Measurements from ENCODE around the gene ADCY3.
A peak's percentile ranks its signal among the peaks of the same experiment; 100 is the strongest.

Gene ADCY3

DNA sequence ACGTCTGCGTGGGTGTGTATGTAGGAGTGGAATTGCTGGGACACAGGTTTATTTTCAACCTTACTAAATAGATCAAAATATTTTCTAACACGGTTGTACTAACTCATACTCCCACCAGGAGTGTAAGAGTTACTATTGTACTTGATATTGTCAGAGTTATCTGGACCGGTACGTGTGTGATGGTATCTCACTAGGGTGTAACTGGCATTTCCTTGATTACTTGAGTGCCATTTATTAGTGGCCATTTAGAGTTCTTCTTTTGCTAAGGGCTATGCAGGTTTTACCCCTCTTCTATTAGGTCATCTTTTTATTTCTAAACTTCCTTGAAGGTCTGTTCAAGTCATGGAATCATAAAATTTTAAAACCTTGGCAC is 93.3 kb downstream of the ADCY3 start:
- H3K4me1 Mint-ChIP-seq = peaks cover 13 to 20% of the 10 kb centered on the region in 2 donors
- H3K36me3 Mint-ChIP-seq = peaks cover 38 to 72% of the 10 kb centered on the region in 2 donors
- ATAC-seq (replicated peaks) = no peak
- no peaks in the 10 kb centered on the region for H3K27me3 Mint-ChIP-seq
- H3K4me3 Mint-ChIP-seq = no peak overlapping the region
- no peak for DNase-seq
- peaks cover 0 to 2% of the 10 kb centered on the region in 2 donors for H3K9me3 Mint-ChIP-seq
- no peak overlapping the region for H3K27ac Mint-ChIP-seq

DNA sequence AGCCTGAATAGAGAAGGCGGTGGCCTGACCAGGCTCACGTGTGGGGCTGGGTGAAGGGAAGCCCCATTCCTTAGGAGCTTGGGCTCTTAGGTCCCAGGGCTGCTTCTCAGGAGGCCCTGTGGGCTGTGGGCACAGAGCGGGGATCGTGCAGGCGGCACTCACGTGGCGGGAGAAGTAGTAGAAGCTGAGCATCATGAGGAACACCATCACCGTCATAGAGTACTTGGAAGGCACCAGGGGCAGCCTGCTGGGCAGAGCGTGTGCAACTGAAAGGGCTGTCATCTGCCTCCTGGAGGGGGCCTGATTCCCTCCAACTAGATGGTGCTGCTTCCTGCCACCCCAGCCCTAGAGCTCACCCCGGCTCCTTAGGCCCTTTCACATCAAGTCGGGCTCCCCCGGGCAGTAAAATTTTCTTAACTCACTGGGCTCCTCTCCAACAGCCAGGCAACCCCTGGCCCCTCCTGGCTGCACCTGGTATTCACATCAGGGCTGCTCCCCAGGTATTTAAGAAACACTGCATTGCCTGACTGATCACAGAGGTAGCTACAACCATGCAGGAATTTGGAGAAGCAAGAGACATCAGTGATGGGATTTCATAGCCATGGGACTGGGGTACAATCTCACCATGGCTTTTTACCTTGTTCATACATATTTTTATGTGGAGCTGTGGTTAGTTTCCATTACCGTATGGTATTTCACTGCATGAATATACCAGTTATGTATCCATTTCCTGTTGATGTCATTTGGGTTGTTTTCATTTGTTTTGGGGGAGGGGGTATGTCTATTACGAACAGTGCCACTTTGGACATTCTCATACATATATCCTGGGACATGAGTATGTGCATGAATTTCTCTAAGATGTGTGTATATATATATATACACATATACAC is 93.9 kb downstream of the ADCY3 start:
- Mint-ChIP-seq H3K27ac (peak overlapping the region; percentile 73), H3K9me3 (peaks cover 0 to 2% of the 10 kb centered on the region in 2 donors), H3K36me3 (peaks cover 39 to 74% of the 10 kb centered on the region in 2 donors), H3K4me3 (no peak overlapping the region), H3K27me3 (no peaks in the 10 kb centered on the region), H3K4me1 (peaks cover 13 to 20% of the 10 kb centered on the region in 2 donors)
- DNase-seq (no peak), ATAC-seq (replicated peaks) (no peak)

DNA sequence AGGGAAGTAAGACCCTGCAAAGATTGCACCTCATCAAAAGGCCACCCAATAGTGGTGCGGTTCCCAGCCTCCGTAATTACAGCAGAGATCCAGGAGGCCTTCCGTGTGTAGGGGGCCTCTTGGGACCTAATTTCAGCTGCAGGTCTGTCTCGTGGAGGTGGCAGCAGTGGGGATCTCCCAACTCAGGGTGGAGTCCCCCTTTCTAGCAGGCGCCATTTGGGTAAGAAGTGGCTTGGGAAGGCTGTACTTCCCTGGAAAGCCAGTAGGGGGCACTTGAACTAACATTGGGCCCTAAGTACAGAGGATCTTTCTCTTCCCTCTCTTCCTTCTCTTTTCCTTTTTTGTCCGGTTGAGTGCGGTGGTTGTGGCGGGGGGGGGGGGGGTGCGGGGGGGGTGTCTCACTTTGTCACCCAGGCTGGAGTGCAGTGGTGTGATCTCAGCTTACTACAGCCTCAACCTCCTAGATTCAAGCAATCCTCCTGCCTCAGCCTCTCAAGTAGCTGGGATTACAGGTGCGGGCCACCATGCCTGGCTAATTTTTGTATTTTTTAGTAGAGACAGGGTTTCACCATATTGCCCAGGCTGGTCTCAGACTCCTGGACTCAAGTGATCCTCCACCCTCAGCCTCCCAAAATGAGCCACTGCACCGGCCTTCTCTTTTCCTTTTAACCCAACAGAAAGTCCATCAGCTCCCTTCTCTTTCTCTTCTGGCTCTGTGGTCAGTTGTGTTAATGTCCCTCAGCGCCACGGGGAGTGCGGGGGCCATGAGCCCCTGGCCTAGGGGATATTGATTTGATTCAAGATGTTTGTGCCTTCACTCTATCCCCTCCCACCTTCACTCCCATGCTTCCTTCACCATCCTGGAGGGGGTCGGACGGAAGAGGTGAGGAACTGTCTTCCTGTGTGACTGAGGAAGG is 94.8 kb downstream of the ADCY3 start:
- peak; percentile 26 to 38 for ATAC-seq (replicated peaks)
- H3K4me3 Mint-ChIP-seq = no peak overlapping the region
- DNase-seq = no peak
- H3K4me1 Mint-ChIP-seq = peaks cover 13 to 20% of the 10 kb centered on the region in 2 donors
- H3K27ac Mint-ChIP-seq = peak overlapping the region; percentile 73
- peaks cover 42 to 76% of the 10 kb centered on the region in 2 donors for H3K36me3 Mint-ChIP-seq
- peaks cover 0 to 2% of the 10 kb centered on the region in 2 donors for H3K9me3 Mint-ChIP-seq
- no peaks in the 10 kb centered on the region for H3K27me3 Mint-ChIP-seq

GRCh38 chr2:24824071-24824588 is 95.9 kb downstream of the ADCY3 start:
- no peak for ATAC-seq (replicated peaks)
- Mint-ChIP-seq H3K9me3 (peaks cover 0 to 2% of the 10 kb centered on the region in 2 donors), H3K27me3 (no peaks in the 10 kb centered on the region), H3K36me3 (peaks cover 49 to 82% of the 10 kb centered on the region in 2 donors), H3K4me1 (peaks cover 13 to 20% of the 10 kb centered on the region in 2 donors), H3K4me3 (no peak overlapping the region), H3K27ac (no peak overlapping the region)
- no peak for DNase-seq

DNA sequence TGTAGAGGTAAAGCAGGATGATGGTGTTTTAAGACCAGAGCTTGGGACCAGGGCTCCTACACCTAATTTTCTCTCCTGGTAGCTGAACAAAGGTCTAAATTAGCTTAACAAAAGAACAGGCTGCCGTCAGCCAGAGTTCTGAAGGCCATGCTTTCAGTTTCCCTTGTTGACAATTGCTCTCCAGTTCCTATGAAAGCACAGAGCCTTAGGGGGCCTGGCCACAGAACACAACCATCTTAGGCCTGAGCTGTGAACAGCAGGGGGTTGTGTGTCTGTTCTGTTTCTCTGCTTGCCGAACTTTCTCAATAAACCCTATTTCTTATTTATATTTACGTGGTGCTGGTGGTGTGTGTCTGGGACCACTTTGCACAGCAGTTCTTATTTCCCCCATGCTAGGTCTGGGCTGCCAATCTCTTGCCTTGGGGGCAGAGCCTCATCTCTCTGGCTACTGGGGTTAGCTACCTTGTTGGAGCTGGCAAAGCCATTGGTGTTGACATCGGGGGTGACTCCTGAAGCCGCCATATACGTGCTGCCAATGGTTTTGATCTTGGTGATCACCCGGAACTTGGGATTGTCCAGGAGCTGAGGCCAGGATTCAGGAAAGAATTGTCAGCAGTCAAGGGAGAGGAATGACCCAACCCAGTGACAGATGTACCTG is 97.9 kb downstream of the ADCY3 start:
- ATAC-seq (replicated peaks) (no peak), DNase-seq (no peak)
- Mint-ChIP-seq H3K9me3 (peaks cover 0 to 2% of the 10 kb centered on the region in 2 donors), H3K4me3 (no peak overlapping the region), H3K36me3 (peaks cover 53 to 79% of the 10 kb centered on the region in 2 donors), H3K4me1 (peaks cover 9 to 15% of the 10 kb centered on the region in 2 donors), H3K27ac (no peak overlapping the region), H3K27me3 (no peaks in the 10 kb centered on the region)

- Mint-ChIP-seq H3K4me1 (peaks cover 9 to 15% of the 10 kb centered on the region in 2 donors), H3K27me3 (no peaks in the 10 kb centered on the region), H3K9me3 (peaks cover 0 to 2% of the 10 kb centered on the region in 2 donors), H3K4me3 (no peak overlapping the region), H3K27ac (no peak overlapping the region), H3K36me3 (peaks cover 56 to 82% of the 10 kb centered on the region in 2 donors)
- ATAC-seq (replicated peaks) (no peak), DNase-seq (no peak)
These were observed 98.6 kb downstream of the ADCY3 start for GRCh38 chr2:24821433-24821891.

- Mint-ChIP-seq H3K4me3 (no peak overlapping the region), H3K27ac (peak overlapping the region; percentile 62), H3K36me3 (peaks cover 53 to 78% of the 10 kb centered on the region in 2 donors), H3K27me3 (no peaks in the 10 kb centered on the region), H3K9me3 (peaks cover 0 to 2% of the 10 kb centered on the region in 2 donors), H3K4me1 (peaks cover 4 to 13% of the 10 kb centered on the region in 2 donors)
- no peak for ATAC-seq (replicated peaks)
- no peak for DNase-seq
These were observed 99.2 kb downstream of the ADCY3 start for GRCh38 chr2:24820598-24821432.

DNA sequence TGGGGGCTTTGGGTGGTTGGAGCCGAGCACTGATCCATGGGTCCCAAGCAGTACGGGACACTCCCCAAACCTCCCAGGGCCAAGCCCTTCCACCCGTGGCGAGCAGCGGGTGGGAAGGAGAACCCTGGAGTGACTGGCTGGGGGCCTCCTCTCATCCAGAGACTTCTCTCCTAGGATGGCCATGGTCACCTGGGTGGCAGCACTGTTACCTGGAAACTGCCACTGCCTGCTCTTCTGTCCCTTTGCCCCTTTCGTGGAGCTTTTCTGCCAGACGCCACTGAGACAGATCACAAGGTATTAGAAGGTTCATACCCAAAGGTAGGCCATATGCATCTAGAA is 99.9 kb downstream of the ADCY3 start:
- DNase-seq = no peak
- Mint-ChIP-seq H3K27ac (no peak overlapping the region), H3K4me1 (peaks cover 0 to 6% of the 10 kb centered on the region in 2 donors), H3K27me3 (no peaks in the 10 kb centered on the region), H3K36me3 (peaks cover 48 to 79% of the 10 kb centered on the region in 2 donors), H3K9me3 (no peaks in the 10 kb centered on the region), H3K4me3 (no peak overlapping the region)
- ATAC-seq (replicated peaks) = no peak

GRCh38 chr2:24819442-24820174 is 100.4 kb downstream of the ADCY3 start:
- peak in 1 of 2 donors; percentile 25 for ATAC-seq (replicated peaks)

GRCh38 chr2:24818721-24819167 is 101.3 kb downstream of the ADCY3 start:
- no peak overlapping the region for H3K4me3 Mint-ChIP-seq
- DNase-seq (no peak), ATAC-seq (replicated peaks) (no peak)
- H3K4me1 Mint-ChIP-seq = no peaks in the 10 kb centered on the region
- peaks cover 46 to 73% of the 10 kb centered on the region in 2 donors for H3K36me3 Mint-ChIP-seq
- no peaks in the 10 kb centered on the region for H3K27me3 Mint-ChIP-seq
- H3K9me3 Mint-ChIP-seq = no peaks in the 10 kb centered on the region
- peak overlapping the region; percentile 47 for H3K27ac Mint-ChIP-seq

More at GRCh38 chr2:24819442-24820174, 100.4 kb downstream of the ADCY3 start:
- no peak for DNase-seq
- Mint-ChIP-seq H3K4me3 (no peak overlapping the region), H3K9me3 (no peaks in the 10 kb centered on the region), H3K4me1 (peaks cover 0 to 1% of the 10 kb centered on the region in 2 donors), H3K27me3 (no peaks in the 10 kb centered on the region), H3K27ac (no peak overlapping the region), H3K36me3 (peaks cover 47 to 73% of the 10 kb centered on the region in 2 donors)

- DNase-seq (no peak), ATAC-seq (replicated peaks) (no peak)
- H3K36me3 Mint-ChIP-seq = peaks cover 44 to 64% of the 10 kb centered on the region in 2 donors
- no peaks in the 10 kb centered on the region for H3K9me3 Mint-ChIP-seq
- H3K27ac Mint-ChIP-seq = no peak overlapping the region
- no peak overlapping the region for H3K4me3 Mint-ChIP-seq
- no peaks in the 10 kb centered on the region for H3K4me1 Mint-ChIP-seq
- no peaks in the 10 kb centered on the region for H3K27me3 Mint-ChIP-seq
These were observed 103.2 kb downstream of the ADCY3 start for GRCh38 chr2:24816884-24817283.

GRCh38 chr2:24816404-24816803 is 103.6 kb downstream of the ADCY3 start:
- Mint-ChIP-seq H3K9me3 (no peaks in the 10 kb centered on the region), H3K4me3 (no peak overlapping the region), H3K4me1 (no peaks in the 10 kb centered on the region), H3K27me3 (no peaks in the 10 kb centered on the region), H3K27ac (no peak overlapping the region), H3K36me3 (peaks cover 42 to 61% of the 10 kb centered on the region in 2 donors)
- DNase-seq = no peak
- no peak for ATAC-seq (replicated peaks)
